ENCODE data around the gene DNAJC4.

DNAJC4 gene

GRCh38 chr11:64211181-64211872, 19.0 kb upstream of the DNAJC4 start:
- DNase-seq (ENCODE audit: extremely low spot score): no peak
- TF ChIP-seq, protein P1, sequence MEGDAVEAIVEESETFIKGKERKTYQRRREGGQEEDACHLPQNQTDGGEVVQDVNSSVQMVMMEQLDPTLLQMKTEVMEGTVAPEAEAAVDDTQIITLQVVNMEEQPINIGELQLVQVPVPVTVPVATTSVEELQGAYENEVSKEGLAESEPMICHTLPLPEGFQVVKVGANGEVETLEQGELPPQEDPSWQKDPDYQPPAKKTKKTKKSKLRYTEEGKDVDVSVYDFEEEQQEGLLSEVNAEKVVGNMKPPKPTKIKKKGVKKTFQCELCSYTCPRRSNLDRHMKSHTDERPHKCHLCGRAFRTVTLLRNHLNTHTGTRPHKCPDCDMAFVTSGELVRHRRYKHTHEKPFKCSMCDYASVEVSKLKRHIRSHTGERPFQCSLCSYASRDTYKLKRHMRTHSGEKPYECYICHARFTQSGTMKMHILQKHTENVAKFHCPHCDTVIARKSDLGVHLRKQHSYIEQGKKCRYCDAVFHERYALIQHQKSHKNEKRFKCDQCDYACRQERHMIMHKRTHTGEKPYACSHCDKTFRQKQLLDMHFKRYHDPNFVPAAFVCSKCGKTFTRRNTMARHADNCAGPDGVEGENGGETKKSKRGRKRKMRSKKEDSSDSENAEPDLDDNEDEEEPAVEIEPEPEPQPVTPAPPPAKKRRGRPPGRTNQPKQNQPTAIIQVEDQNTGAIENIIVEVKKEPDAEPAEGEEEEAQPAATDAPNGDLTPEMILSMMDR (IDR thresholded peaks at IDR 0.05; ENCODE audit: control extremely low read depth, extremely low read depth, low read depth, missing control alignments): no peak
- ChIA-PET CTCF (interaction anchor here (2.0 to 16.7 kb wide), 3 partner anchors 18 to 92 kb away, joined by 7 to 368 read pairs (median 10); partner anchors contain the start of genes DNAJC4, FKBP2, NUDT22 and TRPT1), POLR2A (no interaction called here)

DNA sequence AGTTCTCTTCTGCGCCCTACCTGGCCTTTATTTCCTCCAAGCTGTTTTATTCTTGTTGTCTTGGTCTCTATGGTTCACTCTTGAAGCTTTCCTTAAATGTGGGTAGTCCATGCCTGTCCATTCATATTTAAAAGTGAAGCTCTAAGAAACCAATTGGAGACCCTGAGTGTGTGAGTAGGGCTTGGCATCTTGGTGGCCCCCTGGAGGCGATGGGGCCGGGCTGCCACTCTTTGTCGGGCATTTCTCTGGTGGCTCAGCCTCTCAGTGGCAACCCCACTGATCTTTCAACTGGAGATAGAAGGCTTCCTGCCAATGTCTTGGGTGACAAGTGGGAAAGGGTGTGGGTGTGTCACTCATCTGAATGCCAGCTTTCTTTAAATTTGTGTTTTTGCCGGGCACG, 13.5 kb upstream of the DNAJC4 start:
- TF ChIP-seq, protein P1 (IDR thresholded peaks at IDR 0.05; ENCODE audit: control extremely low read depth, extremely low read depth, low read depth, missing control alignments): no peak
- ChIA-PET CTCF (interaction anchor here (0.9 to 30.9 kb wide), 4 partner anchors 6 to 115 kb away, joined by 3 to 368 read pairs (median 196); partner anchors contain the start of genes DNAJC4, FERMT3, FKBP2 and NUDT22), POLR2A (interaction anchor here (1.2 to 1.9 kb wide), 2 partner anchors 10 kb away, joined by 4 to 10 read pairs; partner anchors contain the start of genes FERMT3 and NUDT22)
- DNase-seq (ENCODE audit: extremely low spot score): no peak

- CTCF ChIA-PET: interaction anchor here (16.7 to 30.9 kb wide), 2 partner anchors 8 to 10 kb away, joined by 368 read pairs; partner anchors contain the start of genes DNAJC4, FERMT3, FKBP2 and NUDT22
- TF ChIP-seq, protein P1 (IDR thresholded peaks at IDR 0.05; ENCODE audit: control extremely low read depth, extremely low read depth, low read depth, missing control alignments): no peak
- POLR2A ChIA-PET: interaction anchor here (1.0 kb wide), 1 partner anchor 22 kb away, joined by 3 read pairs; no protein-coding TSS in a partner anchor
- DNase-seq (ENCODE audit: extremely low spot score): no peak
These were observed 11.6 kb upstream of the DNAJC4 start for GRCh38 chr11:64218628-64219353.

DNA sequence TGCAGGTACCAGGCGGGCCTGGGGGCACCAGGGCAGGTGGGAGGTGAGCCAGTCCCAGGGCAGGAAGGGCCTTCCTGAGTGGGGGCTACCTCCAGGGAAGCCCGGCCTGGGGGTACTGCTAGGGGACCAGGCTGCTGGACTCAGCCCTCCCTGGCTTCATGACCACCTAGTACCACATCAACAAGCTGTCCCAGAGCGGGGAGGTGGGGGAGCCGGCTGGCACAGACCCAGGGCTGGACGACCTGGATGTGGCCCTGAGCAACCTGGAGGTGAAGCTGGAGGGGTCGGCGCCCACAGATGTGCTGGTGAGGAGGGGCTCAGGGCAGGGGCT, 11.0 kb upstream of the DNAJC4 start:
- ChIA-PET CTCF (interaction anchor here (1.5 to 30.9 kb wide), 2 partner anchors 9 to 26 kb away, joined by 3 to 368 read pairs; partner anchors contain the start of gene FERMT3), POLR2A (no interaction called here)
- DNase-seq (ENCODE audit: extremely low spot score): no peak
- TF ChIP-seq, protein P1 (IDR thresholded peaks at IDR 0.05; ENCODE audit: control extremely low read depth, extremely low read depth, low read depth, missing control alignments): no peak

DNA sequence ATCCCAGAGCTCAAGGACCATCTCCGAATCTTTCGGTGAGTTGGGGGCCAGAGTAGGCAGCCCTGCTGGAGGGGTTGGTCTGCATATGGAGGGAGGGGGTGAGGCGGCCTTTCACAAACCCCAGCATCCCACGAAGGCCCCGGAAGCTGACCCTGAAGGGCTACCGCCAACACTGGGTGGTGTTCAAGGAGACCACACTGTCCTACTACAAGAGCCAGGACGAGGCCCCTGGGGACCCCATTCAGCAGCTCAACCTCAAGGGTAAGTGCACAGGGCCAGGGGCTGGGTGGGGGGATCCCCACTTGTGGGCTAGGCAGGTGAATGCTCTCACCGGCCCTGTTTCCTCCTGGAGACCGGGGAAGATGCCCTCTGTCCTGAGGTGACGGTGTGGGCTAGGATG, 10.6 kb upstream of the DNAJC4 start:
- CTCF ChIA-PET: interaction anchor here (1.5 to 30.9 kb wide), 2 partner anchors 9 to 25 kb away, joined by 3 to 368 read pairs; partner anchors contain the start of gene FERMT3
- POLR2A ChIA-PET: no interaction called here
- no peak for DNase-seq (ENCODE audit: extremely low spot score)
- TF ChIP-seq, protein P1 (IDR thresholded peaks at IDR 0.05; ENCODE audit: control extremely low read depth, extremely low read depth, low read depth, missing control alignments): no peak

- TF ChIP-seq, protein P1 (IDR thresholded peaks at IDR 0.05; ENCODE audit: control extremely low read depth, extremely low read depth, low read depth, missing control alignments): no peak
- ChIA-PET CTCF (interaction anchor here (1.5 to 30.9 kb wide), 2 partner anchors 10 to 25 kb away, joined by 3 to 368 read pairs; partner anchors contain the start of gene FERMT3), POLR2A (interaction anchor here (0.8 kb wide), 1 partner anchor 14 kb away, joined by 3 read pairs; no protein-coding TSS in a partner anchor)
- no peak for DNase-seq (ENCODE audit: extremely low spot score)
These were observed 10.1 kb upstream of the DNAJC4 start for GRCh38 chr11:64220271-64220670.
